DOHH2 (cell line): ENCODE data around the gene GPSM1.

Experiments
- H3F3A ChIP-seq: fragments of 200-600 bp; sonication (generic), shearing (Covaris generic); 2 replicates; pipeline ENCODE4 v1.6.0; 2016; ENCODE audit warnings: antibody characterized with exemption, mild to moderate bottlenecking; ENCODE audit not compliant: control insufficient read depth, insufficient read depth
- H3K27ac ChIP-seq: fragments of 200-600 bp; sonication (generic); 2 replicates; pipeline ENCODE4 v1.5.1; 2014; ENCODE audit warnings: low read depth, mild to moderate bottlenecking, low read length, moderate library complexity
- H3K27me3 ChIP-seq: fragments of 200-600 bp; sonication (generic); 2 replicates; pipeline ENCODE4 v1.6.1; 2014; ENCODE audit warnings: mild to moderate bottlenecking, low read length, mixed read lengths; ENCODE audit not compliant: control insufficient read depth
- H3K36me3 ChIP-seq: fragments of 200-600 bp; sonication (generic); 2 replicates; pipeline ENCODE4 v1.6.1; 2014; ENCODE audit warnings: mild to moderate bottlenecking, low read length, moderate library complexity, mixed read lengths; ENCODE audit not compliant: control insufficient read depth
- H3K4me1 ChIP-seq: fragments of 200-600 bp; sonication (generic); 2 replicates; pipeline ENCODE4 v1.6.1; 2014; ENCODE audit warnings: mild to moderate bottlenecking, low read length, mixed read lengths; ENCODE audit not compliant: control insufficient read depth
- H3K4me2 ChIP-seq: fragments of 200-600 bp; sonication (generic); 2 replicates; pipeline ENCODE4 v1.6.0; 2014; ENCODE audit warnings: mild to moderate bottlenecking, low read length, moderate library complexity
- H3K4me3 ChIP-seq: fragments of 200-600 bp; sonication (generic); 2 replicates; pipeline ENCODE4 v1.5.1; 2014; ENCODE audit warnings: mild to moderate bottlenecking, low read length, mixed read lengths
- H3K79me2 ChIP-seq: fragments of 200-600 bp; sonication (generic); 2 replicates; pipeline ENCODE4 v1.6.1; 2014; ENCODE audit warnings: mild to moderate bottlenecking, low read length, mixed read lengths; ENCODE audit not compliant: control insufficient read depth
- H3K9me2 ChIP-seq: fragments of 200-600 bp; sonication (generic); replicated peaks from 2 replicates; pipeline ENCODE4 v1.6.1; 2014; ENCODE audit warnings: mild to moderate bottlenecking, low read length, mixed read lengths; ENCODE audit not compliant: control insufficient read depth
- H3K9me3 ChIP-seq: fragments of 200-600 bp; sonication (generic); 2 replicates; pipeline ENCODE4 v1.6.1; 2014; ENCODE audit warnings: antibody characterized with exemption, low read length, mixed read lengths; ENCODE audit not compliant: control insufficient read depth, insufficient read depth
- H4K20me1 ChIP-seq: fragments of 200-600 bp; sonication (generic); 2 replicates; pipeline ENCODE4 v1.6.0; 2014; ENCODE audit warnings: low read depth, mild to moderate bottlenecking, antibody characterized with exemption, low read length, moderate library complexity; ENCODE audit not compliant: control insufficient read depth, insufficient read depth
- EZH2phosphoT487 ChIP-seq: fragments of 200-600 bp; sonication (generic); IDR thresholded peaks from 2 replicates; pipeline ENCODE4 v1.6.1; 2017; ENCODE audit warnings: borderline replicate concordance, mild to moderate bottlenecking, antibody characterized with exemption, low read length, moderate library complexity, mixed read lengths
- TF ChIP-seq, protein P1 (sequence below): fragments of 200-600 bp; sonication (generic); IDR thresholded peaks from one replicate; pipeline ENCODE4 v1.5.1; 2014; ENCODE audit warnings: antibody characterized with exemption, mild to moderate bottlenecking, low read depth, low read length; ENCODE audit not compliant: poor library complexity, severe bottlenecking

GPSM1 gene

DNA sequence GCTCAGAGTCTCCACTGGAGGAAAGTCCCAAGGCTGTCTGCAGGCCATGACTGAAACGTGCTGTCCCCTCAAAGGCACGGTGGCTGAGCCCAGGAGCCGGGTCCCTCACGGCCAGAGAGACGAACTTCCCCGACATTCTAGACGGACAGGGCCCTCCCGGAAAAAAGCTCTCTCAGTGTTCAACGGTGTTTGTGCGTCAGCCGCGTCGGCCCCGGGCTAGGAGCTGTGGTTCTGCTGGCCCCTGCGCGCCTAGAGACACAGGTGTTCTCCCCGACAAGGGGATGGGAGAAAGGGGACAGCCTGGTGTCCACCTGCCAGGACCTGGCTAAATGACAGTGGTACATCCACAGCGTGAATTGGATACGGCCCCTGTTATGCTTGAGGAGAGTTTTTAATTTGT is 5.8 kb upstream of the GPSM1 start:
- H3K4me3 ChIP-seq, result no peak overlapping the region
- no peak overlapping the region for H3K4me2 ChIP-seq

DNA sequence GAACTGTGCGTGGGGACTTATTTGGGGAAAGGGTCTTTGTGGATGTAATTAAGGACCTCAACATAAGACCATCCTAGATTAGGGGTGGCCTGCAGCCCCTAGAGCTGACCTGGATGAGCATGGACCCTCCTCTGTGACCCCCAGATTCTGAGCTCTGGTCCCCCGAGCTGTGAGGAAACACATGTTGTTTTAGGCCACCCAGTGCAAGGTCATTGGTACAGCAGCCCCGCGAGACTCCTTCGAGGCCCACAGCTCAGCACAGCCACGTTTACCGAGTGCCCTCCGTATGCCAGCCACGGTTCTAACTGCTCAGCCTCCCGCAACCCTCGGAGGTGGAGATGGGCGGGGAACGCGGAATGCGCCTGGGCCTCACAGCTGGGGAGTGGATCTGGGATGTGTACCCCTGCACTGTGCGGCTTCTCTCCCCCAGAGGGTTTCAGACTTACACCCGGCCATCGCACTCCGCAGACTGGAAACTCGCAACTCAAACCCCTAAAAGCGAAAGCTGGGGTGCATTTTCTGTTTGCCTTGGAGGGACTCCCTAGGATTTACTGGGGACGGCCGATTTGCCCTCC is 4.5 kb upstream of the GPSM1 start:
- no peaks in the 10 kb centered on the region for H3K9me3 ChIP-seq
- no peaks in the 10 kb centered on the region for H3F3A ChIP-seq
- H3K4me3 ChIP-seq, result no peak overlapping the region
- no peaks in the 10 kb centered on the region for H3K79me2 ChIP-seq
- peaks cover 11% of the 10 kb centered on the region; the same call in 1 of the 2 replicates for H3K27me3 ChIP-seq
- TF ChIP-seq EZH2phosphoT487, result no peak
- no peaks in the 10 kb centered on the region for H3K9me2 ChIP-seq
- no peak overlapping the region for H3K4me2 ChIP-seq
- H3K4me1 ChIP-seq, result peaks cover 31% of the 10 kb centered on the region
- no peak overlapping the region for H3K27ac ChIP-seq
- no peaks in the 10 kb centered on the region for H3K36me3 ChIP-seq
- H4K20me1 ChIP-seq, result no peaks in the 10 kb centered on the region

More for the DNA sequence above, 5.8 kb upstream of the GPSM1 start:
- Histone ChIP-seq H3K9me2 (no peaks in the 10 kb centered on the region), H4K20me1 (no peaks in the 10 kb centered on the region), H3K27ac (no peak overlapping the region), H3K9me3 (no peaks in the 10 kb centered on the region; the same call in 1 of the 2 replicates), H3K27me3 (peaks cover 6% of the 10 kb centered on the region; the same call in 1 of the 2 replicates), H3K79me2 (no peaks in the 10 kb centered on the region), H3K36me3 (no peaks in the 10 kb centered on the region), H3K4me1 (peaks cover 38% of the 10 kb centered on the region), H3F3A (no peaks in the 10 kb centered on the region)
- no peak for TF ChIP-seq EZH2phosphoT487
- TF ChIP-seq, protein P1, sequence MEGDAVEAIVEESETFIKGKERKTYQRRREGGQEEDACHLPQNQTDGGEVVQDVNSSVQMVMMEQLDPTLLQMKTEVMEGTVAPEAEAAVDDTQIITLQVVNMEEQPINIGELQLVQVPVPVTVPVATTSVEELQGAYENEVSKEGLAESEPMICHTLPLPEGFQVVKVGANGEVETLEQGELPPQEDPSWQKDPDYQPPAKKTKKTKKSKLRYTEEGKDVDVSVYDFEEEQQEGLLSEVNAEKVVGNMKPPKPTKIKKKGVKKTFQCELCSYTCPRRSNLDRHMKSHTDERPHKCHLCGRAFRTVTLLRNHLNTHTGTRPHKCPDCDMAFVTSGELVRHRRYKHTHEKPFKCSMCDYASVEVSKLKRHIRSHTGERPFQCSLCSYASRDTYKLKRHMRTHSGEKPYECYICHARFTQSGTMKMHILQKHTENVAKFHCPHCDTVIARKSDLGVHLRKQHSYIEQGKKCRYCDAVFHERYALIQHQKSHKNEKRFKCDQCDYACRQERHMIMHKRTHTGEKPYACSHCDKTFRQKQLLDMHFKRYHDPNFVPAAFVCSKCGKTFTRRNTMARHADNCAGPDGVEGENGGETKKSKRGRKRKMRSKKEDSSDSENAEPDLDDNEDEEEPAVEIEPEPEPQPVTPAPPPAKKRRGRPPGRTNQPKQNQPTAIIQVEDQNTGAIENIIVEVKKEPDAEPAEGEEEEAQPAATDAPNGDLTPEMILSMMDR, result no peak

DNA sequence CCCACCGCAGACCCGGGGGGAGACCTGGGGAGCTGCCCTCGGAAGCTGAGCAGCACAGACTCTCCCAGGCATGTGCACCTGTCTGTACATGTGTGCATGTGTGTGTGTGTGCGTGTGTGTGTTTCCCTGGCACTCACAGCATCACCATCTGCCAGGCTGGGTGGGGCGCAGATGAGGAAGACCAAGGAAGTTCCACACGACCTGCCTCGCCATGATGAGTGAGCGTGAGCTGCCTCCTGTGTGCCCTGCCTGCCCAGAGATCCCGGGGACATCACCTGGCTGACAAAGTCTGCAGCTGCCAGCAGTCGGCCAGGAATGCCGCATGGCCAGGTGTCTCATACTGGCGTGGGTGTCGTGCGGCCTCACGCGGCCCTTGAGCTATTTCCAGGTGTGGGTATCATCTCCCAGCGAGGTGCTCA is 4.0 kb upstream of the GPSM1 start:
- no peak overlapping the region for H3K27ac ChIP-seq

More for the DNA sequence above, 4.0 kb upstream of the GPSM1 start:
- peaks cover 15% of the 10 kb centered on the region for H3K27me3 ChIP-seq
- TF ChIP-seq, protein P1, result no peak
- TF ChIP-seq EZH2phosphoT487, result no peak
- H3F3A ChIP-seq, result no peaks in the 10 kb centered on the region
- H3K4me2 ChIP-seq, result no peak overlapping the region
- H3K9me3 ChIP-seq, result no peaks in the 10 kb centered on the region
- H3K4me3 ChIP-seq, result no peak overlapping the region
- H4K20me1 ChIP-seq, result no peaks in the 10 kb centered on the region
- H3K4me1 ChIP-seq, result peaks cover 26% of the 10 kb centered on the region
- H3K79me2 ChIP-seq, result no peaks in the 10 kb centered on the region
- no peaks in the 10 kb centered on the region for H3K36me3 ChIP-seq
- H3K9me2 ChIP-seq, result no peaks in the 10 kb centered on the region
